Keratinocyte (primary cell): ENCODE results near the gene SPRR2F.

Experiments
- CTCF ChIP-seq, 3 experiments: IDR thresholded peaks in 1 of 3; conservative IDR thresholded peaks in 1 of 3; optimal IDR thresholded peaks in 1 of 3; 2 replicates in 2 of 3; 3 replicates in 1 of 3; pipeline versions ENCODE3 to v1.5.1; 2011; ENCODE audit warnings: low read length in 3 of 3, mild to moderate bottlenecking in 3 of 3, moderate library complexity in 2 of 3, control low read depth in 1 of 3, inconsistent platforms in 1 of 3; ENCODE audit not compliant: insufficient read depth in 2 of 3; ENCODE audit errors: extremely low read depth in 1 of 3
- EZH2 ChIP-seq: IDR thresholded peaks from one replicate; pipeline ENCODE4 v1.6.1; 2012; ENCODE audit warnings: inconsistent platforms, mild to moderate bottlenecking, low read length, moderate library complexity

DNA sequence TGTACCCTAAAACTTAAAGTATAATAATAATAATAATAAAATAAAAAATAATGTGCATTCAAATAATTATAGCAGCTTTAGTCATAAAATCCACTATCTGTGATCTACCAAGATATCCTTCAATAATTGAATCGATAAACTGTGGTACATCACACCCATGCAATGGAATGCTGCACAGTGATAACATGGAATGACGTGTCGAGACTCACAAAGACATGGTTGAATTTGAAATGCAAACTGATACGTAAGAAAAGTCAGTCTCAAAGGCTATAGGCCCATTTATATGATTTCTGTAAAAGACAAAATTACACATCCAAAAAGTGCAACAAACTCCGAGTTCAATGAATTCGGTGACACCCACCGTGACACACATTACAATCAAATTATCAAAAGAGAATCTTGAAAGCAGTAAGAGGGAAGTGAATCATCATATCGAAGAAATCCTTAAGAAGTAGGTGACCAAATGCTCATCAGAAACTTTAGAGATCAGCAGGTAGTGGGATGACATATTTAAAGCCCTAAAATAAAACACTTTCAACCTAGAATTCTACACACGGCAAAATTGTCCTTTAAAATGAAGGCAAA is 13.8 kb downstream of the SPRR2F start:
- TF ChIP-seq CTCF (optimal IDR thresholded peaks at IDR 0.05 in 1 of 3, IDR thresholded peaks at IDR 0.05 in 1 of 3, conservative IDR thresholded peaks at IDR 0.05 in 1 of 3; ENCODE audit: extremely low read depth in 1 of 3, insufficient read depth in 2 of 3, low read length in 3 of 3): no peak
- no peak for TF ChIP-seq EZH2
